GM18511 (cell line): ENCODE data around the gene CCSER1.
"Not testable (repeated sequence)": the region's sequence is repeated elsewhere in the genome, so short reads cannot be mapped to it uniquely, and the experiment has no call there.

Source experiments
- ATAC-seq: cut with Tn5 transposase; IDR thresholded peaks from one replicate; pipeline ENCODE4 v1.9.1; 2021; ENCODE audit warnings: mild to moderate bottlenecking, moderate library complexity; ENCODE audit not compliant: unreplicated experiment

CCSER1 gene

GRCh38 chr4:91226867-91227266 is 1099.7 kb downstream of the CCSER1 start:
- ATAC-seq, result no peak

- ATAC-seq, result no peak
These were observed 1101.5 kb downstream of the CCSER1 start for GRCh38 chr4:91228659-91229058.

GRCh38 chr4:91233164-91233563 is 1106.0 kb downstream of the CCSER1 start:
- ATAC-seq, result no peak

- no peak for ATAC-seq
These were observed 1115.9 kb downstream of the CCSER1 start for GRCh38 chr4:91243132-91243531.

GRCh38 chr4:91256043-91256442 is 1128.8 kb downstream of the CCSER1 start:
- ATAC-seq, result no peak

- ATAC-seq, result no peak
These were observed 1129.6 kb downstream of the CCSER1 start for GRCh38 chr4:91256751-91257150.

GRCh38 chr4:91257721-91258120 is 1130.5 kb downstream of the CCSER1 start:
- ATAC-seq, result no peak

GRCh38 chr4:91258326-91258725 is 1131.1 kb downstream of the CCSER1 start:
- ATAC-seq, result no peak

- no peak for ATAC-seq
These were observed 1140.3 kb downstream of the CCSER1 start for GRCh38 chr4:91267543-91267942.

- ATAC-seq, result not testable (repeated sequence)
These were observed 1141.3 kb downstream of the CCSER1 start for GRCh38 chr4:91268481-91268880.

GRCh38 chr4:91268913-91269312 is 1141.7 kb downstream of the CCSER1 start:
- no peak for ATAC-seq

GRCh38 chr4:91279899-91280298 is 1152.7 kb downstream of the CCSER1 start:
- no peak for ATAC-seq

- ATAC-seq, result no peak
These were observed 1153.5 kb downstream of the CCSER1 start for GRCh38 chr4:91280551-91281290.

- no peak for ATAC-seq
These were observed 1155.0 kb downstream of the CCSER1 start for GRCh38 chr4:91282217-91282616.

- no peak for ATAC-seq
These were observed 1156.6 kb downstream of the CCSER1 start for GRCh38 chr4:91283726-91284230.

GRCh38 chr4:91284480-91284879 is 1157.3 kb downstream of the CCSER1 start:
- ATAC-seq, result no peak

- no peak for ATAC-seq
These were observed 1158.3 kb downstream of the CCSER1 start for GRCh38 chr4:91285487-91285886.

- no peak for ATAC-seq
These were observed 1161.6 kb downstream of the CCSER1 start for GRCh38 chr4:91288702-91289311.

GRCh38 chr4:91298156-91298700 is 1171.0 kb downstream of the CCSER1 start:
- no peak for ATAC-seq

GRCh38 chr4:91298824-91299223 is 1171.6 kb downstream of the CCSER1 start:
- no peak for ATAC-seq

- ATAC-seq, result peak; percentile 46
These were observed 1174.9 kb downstream of the CCSER1 start for GRCh38 chr4:91302120-91302519.

- no peak for ATAC-seq
These were observed 1177.1 kb downstream of the CCSER1 start for GRCh38 chr4:91304292-91304691.
